Ovary (tissue), 9 donors: ENCODE measurements around the gene NUDT17. TPM values are rescaled to one million over a fixed set of nuclear protein-coding genes. Genes with fewer than 3 reads are reported as not detected.

Experiments
- DNase-seq, 5 donors: peaks; one replicate each; pipeline ENCODE4 v3.0.0-alpha.2; 2019 to 2020
- H3K27ac ChIP-seq, 2 donors: fragments of 200-600 bp; one replicate each; pipeline versions ENCODE4 v1.5.1 to v1.8.0; 2019 to 2022
- H3K27me3 ChIP-seq: fragments of 200-600 bp; one replicate; pipeline ENCODE4 v1.8.0; 2022
- H3K36me3 ChIP-seq: fragments of 200-600 bp; sonication (generic); one replicate; pipeline ENCODE4 v1.5.1; 2019
- H3K4me1 ChIP-seq: one replicate; pipeline ENCODE4 v1.8.1; 2013; ENCODE audit warnings: mild to moderate bottlenecking, moderate library complexity; ENCODE audit not compliant: insufficient read depth
- H3K4me3 ChIP-seq: fragments of 200-600 bp; sonication (generic); one replicate; pipeline ENCODE4 v1.5.1; 2017
- H3K9me3 ChIP-seq, 2 donors: fragments of 200-600 bp in 1 of 2; sonication (generic) in 1 of 2; one replicate each; pipeline versions ENCODE4 v1.5.1 to v1.8.1; 2013 to 2019; ENCODE audit warnings: mild to moderate bottlenecking in 1 of 2, moderate library complexity in 1 of 2
- CTCF ChIP-seq, 3 donors: fragments of 450-650 bp in 2 of 3; fragments of 200-600 bp in 1 of 3; IDR thresholded peaks; one replicate each; pipeline versions ENCODE4 v1.5.1 to v1.8.0; 2016 to 2022; ENCODE audit warnings: antibody characterized with exemption in 3 of 3, mild to moderate bottlenecking in 1 of 3
- EP300 ChIP-seq: sonication (generic); formaldehyde crosslinking; IDR thresholded peaks from one replicate; pipeline ENCODE4 v1.6.1; 2017; ENCODE audit warnings: antibody characterized with exemption
- POLR2A ChIP-seq: fragments of 450-650 bp; IDR thresholded peaks from one replicate; pipeline ENCODE4 v1.6.1; 2017; ENCODE audit warnings: antibody characterized with exemption, mild to moderate bottlenecking, moderate library complexity
- WGBS, 3 donors: extraction: QIAGEN DNeasy Blood & Tissue Kit in 1 of 3; methylation state at CpG; one replicate each; pipeline versions ENCODE4 v1.1.5 to v1.1.7; 2013 to 2017; 5-methylcytosine and 5-hydroxymethylcytosine counted together
- intact Hi-C, 4 donors: fragments of 100-400 bp; cut with DNase I; formaldehyde crosslinking; loops; one replicate each; pipeline versions ENCODE4 v1.11.0 to v1.15.1; 2022 to 2023
- polyA plus RNA-seq, 2 donors: library from polyadenylated mRNA; stranded (reverse); fragments of 200-250 nt in 1 of 2; fragments of 350-450 nt in 1 of 2; fragmentation: Illumina TruSeq in 1 of 2; extraction: RNeasy Lipid Tissue Mini Kit (QIAGEN cat#74804) in 1 of 2; gene quantifications; one replicate each; pipeline ENCODE4 v1.2.3, GENCODE V29; 2013 to 2014
- total RNA-seq, 7 donors: library from RNA; depleted of rRNA in 2 of 7; stranded (reverse); fragments of >200 nt in 2 of 7; fragmentation: NEBNext Ultra II Directional in 3 of 7; extraction: Animal tissue kit (Norgen Biotek cat#: 25700) in 3 of 7; gene quantifications; one replicate each; pipeline versions ENCODE4 v1.1.0 to v1.2.4, GENCODE V29; 2016 to 2023
- donor health status: DM: no; HTN: no; CAD: no; lungs with moderate emphysema.
- donor health status: DM: no; HTN: no; CAD: no.
- donor health status: Bipolar disorder and iron deficiency.
- donor health status: DM: yes; HTN: yes; CAD: no.
- donor health status: DM: no; HTN: no; CAD: no.
- donor health status: DM: yes; HTN: yes; CAD: no.

Gene NUDT17
- total and polyA plus RNA-seq, 9 donors: 2.3 to 5.1 (median 3.5) TPM

DNA sequence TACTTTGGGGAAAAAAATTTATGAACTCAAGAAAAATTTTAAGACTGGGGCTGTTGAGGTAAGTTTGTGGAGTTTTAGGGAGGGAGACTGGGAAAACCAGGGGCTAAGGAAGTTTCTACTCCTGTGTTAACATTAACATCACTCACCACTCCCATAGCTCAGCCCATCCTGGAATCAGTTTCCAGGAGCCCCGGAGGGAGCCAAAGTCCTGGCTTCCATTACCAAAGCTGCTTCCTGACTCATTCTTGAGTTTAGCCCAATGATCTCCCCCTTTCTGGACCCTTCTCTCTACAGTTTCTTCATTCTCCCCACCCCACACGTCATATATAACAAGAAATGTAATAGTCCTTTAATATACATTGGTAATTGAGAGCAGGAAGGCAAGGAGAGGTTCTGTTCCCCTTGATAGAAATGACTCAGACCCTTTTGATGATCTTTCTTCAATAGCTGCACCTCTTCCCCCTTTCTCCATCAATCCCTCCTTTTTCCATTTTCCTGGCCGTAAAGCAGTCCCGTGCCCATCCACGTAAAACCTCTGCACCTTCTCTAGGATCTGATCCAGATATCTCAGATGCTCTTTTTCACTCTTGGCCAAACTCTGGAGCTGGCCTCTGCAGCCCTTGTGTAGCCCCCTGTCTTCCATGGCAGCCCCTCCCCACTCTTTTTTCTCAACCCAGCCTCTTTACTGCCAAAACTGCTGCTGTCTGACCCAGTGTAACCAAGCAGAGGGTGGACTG, 18.0 kb downstream of the NUDT17 start:
- no peak overlapping the region for H3K27ac ChIP-seq
- no peak overlapping the region for H3K4me3 ChIP-seq
- 65 to 82% (median 77%) methylated on average over 5 of the region's 5 CpGs for WGBS, 3 donors

DNA sequence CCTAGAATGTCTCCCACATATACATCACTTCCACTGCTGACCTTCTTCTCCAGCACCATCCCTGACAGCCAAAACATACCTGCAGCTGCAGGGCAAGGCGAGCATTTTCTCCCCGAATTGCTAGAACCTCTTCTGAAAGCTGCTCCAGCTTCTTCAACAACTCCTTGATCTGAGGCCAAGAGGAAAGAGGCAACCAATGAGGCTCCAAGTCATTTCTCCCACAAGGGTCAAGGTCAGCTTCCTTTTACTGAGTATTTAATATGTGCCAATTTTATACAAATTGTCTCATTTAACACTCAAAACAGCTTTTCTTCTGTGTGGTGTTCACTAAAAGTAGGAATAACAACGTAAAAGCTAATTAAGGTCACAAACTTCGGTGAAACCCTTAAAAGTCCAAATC, 22.8 kb downstream of the NUDT17 start:
- WGBS, 3 donors: 34 to 38% (median 35%) methylated on average over 4 of the region's 4 CpGs
- Histone ChIP-seq H3K27ac (no peak overlapping the region), H3K9me3 (no peaks in the 10 kb centered on the region), H3K4me3 (no peak overlapping the region), H3K27me3 (no peaks in the 10 kb centered on the region), H3K4me1 (peaks cover 3% of the 10 kb centered on the region), H3K36me3 (no peaks in the 10 kb centered on the region)
- intact Hi-C loops: no loop called here
- DNase-seq: no peak
- no peak for TF ChIP-seq EP300
- no peak for TF ChIP-seq CTCF (IDR thresholded peaks at IDR 0.05)
- TF ChIP-seq POLR2A: no peak

More for the DNA sequence above, 18.0 kb downstream of the NUDT17 start:
- no peak for TF ChIP-seq EP300
- no peak for TF ChIP-seq POLR2A
- TF ChIP-seq CTCF (IDR thresholded peaks at IDR 0.05): no peak
- intact Hi-C loops: no loop called here
- Histone ChIP-seq H3K36me3 (no peaks in the 10 kb centered on the region), H3K4me1 (peaks cover 6% of the 10 kb centered on the region), H3K27me3 (no peaks in the 10 kb centered on the region), H3K9me3 (no peaks in the 10 kb centered on the region)
- no peak for DNase-seq

GRCh38 chr1:145871994-145872924, 26.8 kb downstream of the NUDT17 start:
- peak in 1 of 3 donors; percentile 11 for TF ChIP-seq CTCF (IDR thresholded peaks at IDR 0.05)
- no peak for TF ChIP-seq POLR2A
- Histone ChIP-seq H3K27ac (peak overlapping the region; percentile 86 to 93), H3K9me3 (no peaks in the 10 kb centered on the region), H3K4me3 (peak overlapping the region; percentile 43), H3K4me1 (peaks cover 3% of the 10 kb centered on the region), H3K36me3 (no peaks in the 10 kb centered on the region), H3K27me3 (no peaks in the 10 kb centered on the region)
- DNase-seq: peak in 4 of 5 donors; percentile 52 to 68 (median 60)
- intact Hi-C loops: no loop called here
- WGBS, 3 donors: 11 to 26% (median 18%) methylated on average over 44 to 47 of the region's 47 CpGs

- Histone ChIP-seq H3K27me3 (no peaks in the 10 kb centered on the region), H3K36me3 (no peaks in the 10 kb centered on the region), H3K27ac (no peak overlapping the region), H3K9me3 (no peaks in the 10 kb centered on the region), H3K4me1 (no peaks in the 10 kb centered on the region), H3K4me3 (no peak overlapping the region)
- TF ChIP-seq EP300 (no peak), CTCF (IDR thresholded peaks at IDR 0.05) (no peak), POLR2A (no peak)
- no peak for DNase-seq
- 92 to 94% (median 93%) methylated on average over 12 of the region's 12 CpGs for WGBS, 3 donors
- intact Hi-C loops: no loop called here
These were observed 29.2 kb downstream of the NUDT17 start for GRCh38 chr1:145874646-145875045.
